ENCODE results near the gene TRMT10B. TPM values are rescaled to one million over a fixed set of nuclear protein-coding genes. Genes with fewer than 3 reads are reported as not detected.
A peak's percentile ranks its signal among the peaks of the same experiment; 100 is the strongest.
"Not testable (repeated sequence)": the region's sequence is repeated elsewhere in the genome, so short reads cannot be mapped to it uniquely, and the experiment has no call there.

The TRMT10B gene
- total and polyA plus RNA-seq, 12 donors = 2.6 to 6.5 (median 3.6) TPM

GRCh38 chr9:37800631-37801286, 47.2 kb downstream of the TRMT10B start, which contains the start of gene DCAF10:
DCAF10 (plus strand) TSS chr9:37800797; CDS start chr9:37800867, 70 bp downstream.
- peak; percentile 87 to 88 for DNase-seq
- Histone ChIP-seq H3K4me1 (peaks cover 8 to 39% (median 35%) of the 10 kb centered on the region in 9 donors), H3K4me3 (peak within 1 kb of the TSS; percentile 78 to 99 (median 96)), H3K27ac (peak within 1 kb of the TSS; percentile 18 to 94 (median 88)), H3K27me3 (no peaks in the 10 kb centered on the region), H3K9me3 (no peaks in the 10 kb centered on the region), H3K36me3 (no peaks in the 10 kb centered on the region)
- ATAC-seq = peak; percentile 95 to 97 (median 97)
- no peak for TF ChIP-seq CTCF (IDR thresholded peaks at IDR 0.05)
- intact Hi-C loops (cut with DNase I) = loop anchor here in 4 of 10 donors (1.0 to 10.0 kb wide), 4 partner anchors 15 to 48 kb away; partner anchors contain the start of genes EXOSC3 (in 3 of the 4) and TRMT10B (in 3 of the 4)
- 0 to 1% methylated on average over 64 to 72 of the region's 72 CpGs for WGBS, 2 donors

- intact Hi-C loops (cut with DNase I) = loop anchor here in 4 of 10 donors (2.0 to 10.0 kb wide), 3 partner anchors 17 to 49 kb away; partner anchors contain the start of genes TRMT10B (in 3 of the 4) and EXOSC3 (in 1 of the 4)
- DNase-seq = peak in 1 of 2 donors; percentile 24
- 1% methylated on average over 42 to 45 of the region's 45 CpGs for WGBS, 2 donors
Measured at GRCh38 chr9:37801287-37801850, 47.8 kb downstream of the TRMT10B start.

GRCh38 chr9:37801959-37802711, 48.5 kb downstream of the TRMT10B start:
- 60 to 64% methylated on average over 10 of the region's 10 CpGs for WGBS, 2 donors
- TF ChIP-seq CTCF (IDR thresholded peaks at IDR 0.05) = no peak
- intact Hi-C loops (cut with DNase I) = loop anchor here in 4 of 10 donors (2.0 to 10.0 kb wide), 3 partner anchors 17 to 50 kb away; partner anchors contain the start of genes TRMT10B (in 3 of the 4) and EXOSC3 (in 1 of the 4)

More at GRCh38 chr9:37801287-37801850, 47.8 kb downstream of the TRMT10B start:
- Histone ChIP-seq H3K27ac (peak overlapping the region; percentile 18 to 94 (median 88)), H3K4me1 (peaks cover 8 to 41% (median 37%) of the 10 kb centered on the region in 9 donors), H3K27me3 (no peaks in the 10 kb centered on the region), H3K4me3 (peak overlapping the region; percentile 78 to 99 (median 96)), H3K9me3 (no peaks in the 10 kb centered on the region), H3K36me3 (no peaks in the 10 kb centered on the region)
- peak in 7 of 8 donors; percentile 16 to 63 (median 35) for ATAC-seq
- no peak for TF ChIP-seq CTCF (IDR thresholded peaks at IDR 0.05)

GRCh38 chr9:37806271-37806670, 52.7 kb downstream of the TRMT10B start:
- Histone ChIP-seq H3K36me3 (peaks cover 0 to 12% (median 0%) of the 10 kb centered on the region in 9 donors), H3K27me3 (no peaks in the 10 kb centered on the region), H3K4me3 (no peak overlapping the region), H3K27ac (no peak overlapping the region), H3K9me3 (no peaks in the 10 kb centered on the region), H3K4me1 (peaks cover 8 to 39% (median 25%) of the 10 kb centered on the region in 9 donors)
- no peak for TF ChIP-seq CTCF (IDR thresholded peaks at IDR 0.05)
- intact Hi-C loops (cut with DNase I) = loop anchor here in 2 of 10 donors (10.0 kb wide), 1 partner anchor 51 kb away; the partner anchor contains the start of gene TRMT10B (in 2 of the 2)
- 62 to 65% methylated on average over 4 of the region's 4 CpGs for WGBS, 2 donors
- ATAC-seq (no peak), DNase-seq (no peak)

More at GRCh38 chr9:37801959-37802711, 48.5 kb downstream of the TRMT10B start:
- Histone ChIP-seq H3K4me1 (peaks cover 8 to 47% (median 39%) of the 10 kb centered on the region in 9 donors), H3K27ac (peak overlapping the region in 2 of 10 donors; percentile 94), H3K27me3 (no peaks in the 10 kb centered on the region), H3K4me3 (peak overlapping the region; percentile 78 to 99 (median 96)), H3K9me3 (no peaks in the 10 kb centered on the region), H3K36me3 (no peaks in the 10 kb centered on the region)
- ATAC-seq = no peak
- DNase-seq = no peak

- not testable (repeated sequence) for H3K27me3 ChIP-seq, H3K9me3 ChIP-seq, ATAC-seq, DNase-seq, H3K4me3 ChIP-seq, H3K27ac ChIP-seq
- 97% methylated on average over 15 of the region's 15 CpGs for WGBS, 2 donors
- H3K36me3 ChIP-seq = peaks cover 0 to 12% (median 0%) of the 10 kb centered on the region in 9 donors
- H3K4me1 ChIP-seq = peaks cover 0 to 11% (median 4%) of the 10 kb centered on the region in 9 donors
- intact Hi-C loops (cut with DNase I) = loop anchor here in 2 of 10 donors (10.0 kb wide), 1 partner anchor 55 kb away; the partner anchor contains the start of gene TRMT10B (in 2 of the 2)
Measured at GRCh38 chr9:37809676-37810075, 56.1 kb downstream of the TRMT10B start.
